Effector CD8-positive, alpha-beta T cell (primary cell): ENCODE measurements around the gene MAPK8.
"Not testable (repeated sequence)": the region's sequence is repeated elsewhere in the genome, so short reads cannot be mapped to it uniquely, and the experiment has no call there.

Source experiments
- DNase-seq: peaks from one replicate; lab custom pipeline; 2025; lab: John Stamatoyannopoulos, UW

MAPK8 gene

DNA sequence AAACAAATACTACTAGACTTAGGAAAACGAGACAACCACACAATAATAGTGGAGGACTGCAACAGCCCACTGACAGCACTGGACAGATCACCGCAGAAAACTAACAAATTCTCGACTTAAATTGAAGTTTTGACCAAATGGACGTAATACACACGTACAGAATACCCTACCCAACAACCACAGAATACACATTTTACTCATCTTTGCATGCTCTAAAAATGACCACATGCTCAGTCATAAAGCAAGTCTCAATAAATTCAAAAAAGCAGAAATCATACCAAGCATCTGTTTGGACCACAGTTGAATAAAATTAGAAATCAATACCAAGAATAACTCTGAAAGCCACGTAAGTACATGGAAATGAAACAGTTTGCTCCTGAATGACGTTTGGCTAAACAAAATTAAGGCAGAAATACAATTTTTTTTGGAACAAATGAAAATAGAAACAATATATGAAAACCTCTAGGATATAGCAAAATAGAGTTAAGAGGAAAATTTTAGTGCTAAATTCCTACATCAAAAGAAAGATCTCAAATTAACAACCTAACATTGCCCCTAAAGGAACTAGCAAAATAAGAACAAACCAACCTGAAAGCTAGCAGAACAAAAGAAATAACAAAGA is 30.6 kb downstream of the MAPK8 start:
- DNase-seq = no peak

DNA sequence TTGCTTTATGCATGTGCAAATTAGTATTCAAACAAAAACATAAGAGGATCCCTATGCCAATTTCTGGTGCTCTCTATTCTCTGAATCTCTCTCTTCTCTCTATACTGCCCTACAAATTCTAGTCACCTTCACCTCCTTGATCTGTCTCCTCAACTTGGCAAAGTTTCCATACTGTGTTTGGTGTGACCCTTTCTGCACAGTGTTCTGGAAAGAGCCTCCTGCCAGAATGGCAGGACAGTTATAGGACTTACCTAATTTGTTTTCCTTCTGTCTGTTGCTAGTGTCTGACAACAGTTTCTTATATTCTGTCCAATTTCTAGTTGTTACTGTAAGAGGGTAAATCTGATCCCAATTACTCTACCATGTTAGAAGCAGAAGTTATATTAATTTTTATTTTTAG is 34.3 kb downstream of the MAPK8 start:
- no peak for DNase-seq

DNA sequence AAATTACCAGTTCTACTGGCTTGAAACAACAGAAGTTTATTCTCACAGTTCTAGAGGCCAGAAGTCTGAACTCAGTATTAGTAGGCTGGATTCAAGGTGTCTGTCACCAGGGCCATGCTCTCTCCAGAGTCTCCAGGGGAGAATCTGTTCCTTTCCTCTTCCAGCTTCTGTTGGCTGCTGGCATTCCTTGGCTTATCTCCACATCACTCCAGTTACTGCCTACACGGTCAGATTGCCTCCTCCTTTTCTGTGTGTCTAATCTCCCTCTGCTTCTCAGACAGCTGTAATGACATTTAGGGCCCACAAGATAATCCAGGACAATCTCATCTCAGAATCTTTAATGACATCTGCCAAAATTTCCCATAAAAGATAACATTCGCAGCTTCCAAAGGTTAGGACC is 36.6 kb downstream of the MAPK8 start:
- DNase-seq = no peak

DNA sequence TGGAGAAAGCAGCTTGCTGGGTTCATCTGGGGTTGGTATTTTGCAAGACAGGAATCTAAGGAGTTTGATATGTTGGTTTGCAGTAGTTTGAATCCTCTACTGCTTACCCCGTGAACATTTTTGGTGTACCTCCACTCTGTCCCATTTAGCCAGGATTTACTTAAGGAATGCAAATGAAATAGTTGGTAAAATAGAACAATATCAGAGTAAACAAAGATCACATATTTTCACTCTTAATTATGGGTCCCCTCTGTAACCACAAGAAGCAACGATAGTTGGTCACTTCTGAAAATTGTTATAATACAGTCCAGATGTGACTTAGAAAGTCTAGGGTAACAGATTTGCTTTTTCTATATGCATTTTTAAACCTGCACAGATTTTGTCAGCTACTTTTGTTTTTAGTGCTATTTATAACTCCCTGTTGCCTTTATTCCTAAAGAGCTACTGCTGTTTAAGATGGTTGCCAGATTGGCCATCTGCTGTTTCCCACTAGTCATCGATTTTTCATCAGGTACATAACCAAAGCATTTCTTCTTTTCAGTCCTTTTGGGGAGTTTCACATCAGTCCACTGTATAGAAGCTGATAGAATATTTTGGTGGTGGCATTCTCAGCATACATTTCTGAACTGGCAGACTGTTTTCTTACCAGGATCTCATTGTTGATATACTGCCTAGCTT is 37.6 kb downstream of the MAPK8 start:
- no peak for DNase-seq

DNA sequence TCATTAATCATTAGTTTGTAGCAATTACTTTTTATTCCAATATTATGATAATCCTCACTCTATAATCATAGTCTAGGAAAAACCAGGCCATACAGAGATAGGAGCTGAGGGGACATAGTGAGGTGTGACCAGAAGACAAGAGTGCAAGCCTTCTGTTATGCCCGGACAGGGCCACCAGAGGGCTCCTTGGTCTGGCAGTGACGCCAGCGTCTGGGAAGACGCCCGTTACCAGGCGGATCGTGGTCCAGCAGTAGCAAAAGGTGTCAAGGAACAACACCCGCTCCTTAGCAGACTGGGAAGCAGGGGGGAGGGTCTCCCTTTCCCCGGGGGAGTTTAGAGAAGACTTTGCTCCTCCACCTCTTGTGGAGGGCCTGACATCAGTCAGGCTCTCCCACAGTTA is 39.8 kb downstream of the MAPK8 start:
- DNase-seq = not testable (repeated sequence)

DNA sequence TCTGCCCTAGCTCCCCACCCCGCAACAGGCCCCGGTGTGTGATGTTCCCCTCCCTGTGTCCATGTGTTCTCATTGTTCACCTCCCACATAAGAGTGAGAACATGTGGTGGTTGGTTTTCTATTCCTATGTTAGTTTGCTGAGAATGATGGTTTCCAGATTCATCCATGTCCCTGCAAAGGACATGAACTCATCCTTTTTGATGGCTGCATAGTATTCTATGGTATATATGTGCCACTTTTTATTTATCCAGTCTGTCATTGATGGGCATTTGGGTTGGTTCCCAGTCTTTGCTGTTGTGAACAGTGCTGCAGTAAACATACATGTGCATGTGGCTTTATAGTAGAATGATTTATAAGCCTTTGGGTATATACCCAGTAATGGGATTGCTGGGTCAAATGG is 41.1 kb downstream of the MAPK8 start:
- not testable (repeated sequence) for DNase-seq

DNA sequence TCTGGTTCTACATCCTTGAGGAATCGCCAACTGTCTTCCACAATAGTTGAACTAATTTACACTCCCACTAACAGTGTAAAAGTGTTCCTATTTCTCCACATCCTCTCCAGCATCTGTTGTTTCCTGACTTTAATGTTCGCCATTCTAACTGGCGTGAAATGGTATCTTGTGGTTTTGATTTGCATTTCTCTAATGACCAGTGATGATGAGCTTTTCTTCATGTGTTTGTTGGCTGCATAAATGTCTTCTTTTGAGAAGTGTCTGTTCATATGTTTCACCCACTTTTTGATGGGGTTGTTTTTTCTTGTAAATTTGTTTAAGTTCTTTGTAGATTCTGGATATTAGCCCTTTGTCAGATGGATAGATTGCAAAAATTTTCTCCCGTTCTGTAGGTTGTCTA is 41.5 kb downstream of the MAPK8 start:
- DNase-seq = not testable (repeated sequence)

DNA sequence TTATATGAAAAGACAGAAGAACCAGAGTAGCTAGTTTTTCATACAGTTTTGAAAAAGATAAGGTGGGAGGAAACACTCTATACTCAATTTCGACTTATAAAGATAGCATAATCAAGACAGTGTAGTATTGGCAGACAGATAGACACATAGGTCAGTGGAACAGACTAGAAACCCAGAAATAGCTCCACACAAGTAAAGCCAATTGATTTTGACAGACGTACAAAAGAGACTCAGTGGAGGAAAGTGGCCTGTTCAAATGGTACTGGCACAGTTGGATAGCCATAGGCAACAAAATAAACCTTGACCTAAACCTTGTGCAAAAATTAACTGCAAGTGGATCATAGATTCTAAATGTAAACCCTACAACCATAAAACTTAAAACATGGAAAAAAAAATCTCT is 46.8 kb downstream of the MAPK8 start:
- DNase-seq = no peak

DNA sequence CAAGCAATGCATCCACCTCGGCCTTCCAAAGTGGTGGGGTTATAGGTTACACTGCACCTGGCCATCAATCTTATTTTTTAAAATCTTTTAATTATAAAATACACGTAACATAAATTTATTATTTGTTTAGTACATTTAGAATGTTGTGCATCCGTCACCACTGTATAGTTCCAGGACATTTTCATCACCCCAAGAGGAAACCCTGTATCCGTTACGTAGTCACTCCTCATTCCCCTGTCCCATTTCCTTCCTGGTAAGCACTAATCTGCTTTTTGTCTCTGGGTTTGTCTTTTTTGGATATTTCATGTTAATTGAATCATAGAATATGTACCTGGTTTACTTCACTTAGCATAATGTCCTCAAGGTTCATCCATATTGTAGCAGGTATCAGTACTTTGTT is 51.2 kb downstream of the MAPK8 start:
- DNase-seq = no peak

DNA sequence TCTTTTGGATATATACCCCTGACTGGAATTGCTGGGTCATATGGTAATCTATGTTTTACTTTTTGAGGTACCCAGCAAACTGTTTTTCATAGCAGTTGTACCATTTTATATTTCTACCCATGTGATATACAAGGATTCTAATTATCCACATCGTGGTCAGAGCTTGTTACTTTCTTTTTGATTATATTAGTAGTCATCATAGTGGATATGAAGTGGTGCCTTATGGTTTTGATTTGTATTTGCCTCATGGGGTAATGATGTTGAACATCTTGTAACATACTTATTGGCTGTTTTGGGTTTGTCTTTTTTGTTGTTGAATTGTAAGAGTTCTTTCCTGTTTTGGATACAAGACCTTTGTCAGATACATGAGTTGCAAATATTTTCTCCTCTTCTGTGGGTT is 51.7 kb downstream of the MAPK8 start:
- DNase-seq = no peak

DNA sequence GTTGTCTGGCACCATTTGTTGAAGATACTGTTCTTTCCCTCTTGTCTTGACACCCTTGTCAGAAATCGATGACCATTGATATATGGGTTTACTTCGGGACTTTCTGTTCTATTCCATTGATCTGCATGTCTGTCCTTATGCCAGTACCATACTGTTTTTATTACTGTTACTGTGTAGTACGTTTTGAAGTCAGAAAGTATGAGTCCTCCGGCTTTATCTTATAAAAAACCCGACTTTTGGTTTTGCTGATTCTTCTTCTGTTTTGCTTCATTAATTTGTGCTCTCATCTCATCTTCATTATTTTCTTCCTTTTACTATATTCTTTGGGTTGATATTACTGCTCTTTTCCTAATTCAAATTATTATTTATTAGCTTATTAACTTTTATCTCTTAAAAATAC is 52.4 kb downstream of the MAPK8 start:
- no peak for DNase-seq

DNA sequence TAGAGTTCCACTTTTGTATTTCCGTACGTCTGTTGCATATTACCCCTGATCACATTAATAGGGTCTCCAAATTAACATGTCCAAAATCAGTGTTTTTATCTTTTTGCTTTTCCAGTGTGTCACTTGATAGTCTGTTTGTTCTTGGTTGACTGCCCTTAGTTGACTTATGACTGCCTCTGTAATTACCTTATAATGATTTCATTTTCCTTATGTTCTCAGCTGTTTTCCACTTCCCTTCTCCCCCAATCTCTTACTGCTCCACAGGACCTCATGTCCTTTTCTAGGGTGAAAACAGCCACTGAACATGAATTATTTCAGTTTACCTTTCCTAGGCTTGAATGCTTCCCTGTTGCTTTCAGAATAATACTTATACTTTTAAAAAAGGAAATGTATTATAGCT is 54.7 kb downstream of the MAPK8 start:
- DNase-seq = no peak

DNA sequence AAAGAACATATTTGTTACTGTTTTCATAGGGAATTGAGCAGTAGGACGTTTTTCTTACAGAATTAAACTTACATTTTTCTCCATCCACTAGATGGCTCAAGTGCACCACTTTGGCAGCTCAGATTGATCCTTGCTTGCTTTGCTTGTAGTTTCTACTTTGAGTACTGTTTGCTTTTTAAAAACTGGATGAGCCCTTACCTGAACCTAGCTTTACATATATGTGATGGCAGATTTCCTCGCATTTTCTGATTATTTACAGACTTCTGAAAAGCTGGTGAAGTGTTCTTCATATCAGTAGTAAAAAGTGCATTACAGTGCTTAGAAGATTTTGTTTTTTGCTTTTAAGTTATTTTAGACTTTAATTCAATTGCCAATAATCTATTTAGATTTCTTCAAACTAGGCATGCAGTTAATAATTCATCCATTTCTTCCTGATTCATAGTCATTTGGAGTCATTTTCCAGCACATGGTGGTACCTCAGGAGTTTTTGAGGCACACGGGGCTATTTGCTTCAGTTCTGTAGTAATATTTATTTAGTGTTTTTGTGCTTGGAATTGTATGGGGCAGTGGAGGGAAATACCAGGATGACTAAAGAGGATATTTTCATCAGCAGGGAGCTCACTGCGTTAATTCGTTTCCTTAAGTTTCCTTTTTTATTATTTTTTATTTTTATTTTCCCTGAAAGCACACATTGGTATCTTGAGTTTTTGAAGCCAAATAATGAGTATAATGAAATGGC is 57.3 kb downstream of the MAPK8 start:
- no peak for DNase-seq

DNA sequence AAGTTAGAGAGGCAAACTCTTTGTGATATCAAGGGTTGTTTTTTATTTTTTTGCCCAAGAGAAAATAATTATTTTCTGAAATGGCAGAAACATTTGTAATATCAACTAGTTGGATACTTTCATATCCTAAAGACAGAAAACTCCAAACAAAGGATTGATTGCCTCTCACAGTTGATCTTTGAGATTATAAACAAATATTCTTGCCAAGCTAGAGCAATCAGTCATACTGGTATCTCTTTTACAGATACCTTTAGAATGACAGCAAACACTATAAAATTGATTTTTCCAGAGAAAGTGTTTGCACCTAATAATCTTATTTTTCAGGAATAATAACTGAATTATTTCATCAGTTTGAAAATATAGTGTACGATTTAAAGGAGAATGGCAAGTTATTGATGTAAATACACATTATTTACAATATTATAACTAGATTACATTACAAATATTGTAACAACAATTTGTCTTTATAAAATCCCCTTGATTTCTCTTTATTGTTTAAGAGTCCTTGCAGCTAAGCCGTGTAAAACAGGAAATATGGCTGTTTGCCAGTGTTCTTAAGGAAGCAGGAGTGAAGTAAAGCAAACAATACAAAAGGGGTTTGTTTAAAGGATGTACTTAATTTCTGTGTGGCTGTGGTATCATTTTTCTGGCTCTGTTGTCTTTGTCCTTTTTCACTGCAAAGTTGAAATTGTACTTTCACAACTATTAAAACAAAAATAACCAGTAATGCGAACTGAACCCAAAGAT is 58.4 kb downstream of the MAPK8 start:
- no peak for DNase-seq

DNA sequence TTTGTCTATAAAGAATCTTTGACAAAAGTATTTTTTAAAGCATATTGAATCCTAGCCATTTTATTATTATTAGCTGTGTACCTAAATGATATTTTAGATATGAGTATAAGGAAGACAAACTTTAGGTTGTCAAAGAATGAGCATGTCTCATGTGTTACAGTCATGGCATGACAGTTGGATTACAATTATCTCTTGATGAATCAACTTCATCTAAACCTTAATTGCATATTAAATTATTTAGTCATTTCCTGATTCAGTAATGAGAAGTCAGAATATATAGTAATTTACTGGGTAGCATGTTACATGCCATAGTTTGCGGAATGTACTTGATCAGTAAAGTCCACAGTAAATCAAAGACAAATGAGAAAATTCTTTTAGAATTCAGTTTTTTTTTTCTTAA is 59.2 kb downstream of the MAPK8 start:
- no peak for DNase-seq

DNA sequence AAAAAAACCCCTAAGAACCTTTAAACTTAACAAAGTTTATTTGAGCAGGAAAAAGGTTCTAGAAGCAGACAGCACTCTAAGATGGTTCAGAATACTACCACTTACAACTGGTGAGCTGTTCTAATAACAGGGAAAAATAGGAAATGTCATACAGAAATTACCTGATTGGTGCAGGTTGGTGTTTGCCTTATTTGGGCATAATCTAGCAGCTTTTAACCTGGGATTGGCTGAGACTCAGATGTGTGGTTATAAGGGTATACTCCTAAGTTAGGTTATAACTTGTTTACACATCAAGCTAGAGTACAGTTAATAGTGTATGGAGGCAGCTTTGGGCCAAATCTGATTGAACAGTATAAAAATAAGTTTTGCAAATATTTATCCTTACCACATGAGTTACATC is 59.8 kb downstream of the MAPK8 start:
- no peak for DNase-seq

DNA sequence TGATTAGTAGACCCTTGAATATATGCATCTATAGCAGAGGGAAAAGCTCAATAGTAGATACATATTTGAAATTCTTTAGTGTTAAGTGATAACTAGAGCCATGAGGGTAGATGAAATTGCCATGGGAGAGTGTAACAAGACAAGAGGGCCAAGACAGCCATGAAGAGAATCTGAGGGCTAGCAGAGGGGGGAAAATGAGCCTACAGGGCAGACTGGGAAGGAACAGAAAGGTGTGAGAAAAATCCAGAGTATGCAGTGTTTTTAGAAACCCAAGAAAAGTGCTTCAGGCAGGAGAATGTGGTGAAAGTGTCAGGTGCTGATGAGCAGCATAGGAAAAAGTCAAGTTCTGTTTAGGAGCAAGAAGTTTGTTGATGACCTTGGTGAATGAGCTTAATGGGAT is 63.0 kb downstream of the MAPK8 start:
- DNase-seq = no peak

DNA sequence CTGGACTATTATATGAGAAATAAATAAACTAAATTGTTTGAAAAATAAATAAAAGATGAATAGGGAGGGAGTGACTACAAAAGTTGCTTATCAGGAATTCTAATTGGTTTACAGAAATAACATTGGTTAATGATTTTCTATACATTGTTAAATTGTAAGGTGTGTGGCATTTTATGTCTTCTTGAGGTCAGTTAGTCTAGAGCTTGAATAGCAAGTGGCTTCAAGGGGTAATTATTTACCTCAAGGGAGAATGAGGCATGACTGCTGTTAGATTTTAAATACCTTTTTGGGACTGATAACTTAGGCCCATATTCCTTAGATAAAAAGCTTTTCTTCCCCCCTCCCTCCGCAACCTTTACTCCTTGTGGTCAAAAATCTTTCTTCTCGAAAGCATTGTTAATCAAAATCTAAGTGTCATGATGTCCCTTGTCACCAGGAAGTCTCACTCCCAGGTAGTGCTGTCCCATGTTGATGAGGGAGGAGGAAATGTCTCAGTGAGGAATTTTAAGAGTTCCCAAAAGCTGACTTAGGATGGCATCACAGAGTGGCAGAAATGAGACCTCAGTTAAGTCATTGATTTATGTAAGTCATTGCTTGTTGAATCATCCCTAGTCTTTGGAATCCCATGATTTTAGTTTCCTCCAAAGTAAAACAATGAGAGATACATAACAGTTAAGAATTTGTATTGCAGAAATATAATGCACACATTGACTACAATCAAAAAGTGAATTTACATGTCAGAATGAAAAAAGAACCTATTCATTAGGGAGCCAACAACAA is 71.5 kb downstream of the MAPK8 start:
- DNase-seq = no peak

DNA sequence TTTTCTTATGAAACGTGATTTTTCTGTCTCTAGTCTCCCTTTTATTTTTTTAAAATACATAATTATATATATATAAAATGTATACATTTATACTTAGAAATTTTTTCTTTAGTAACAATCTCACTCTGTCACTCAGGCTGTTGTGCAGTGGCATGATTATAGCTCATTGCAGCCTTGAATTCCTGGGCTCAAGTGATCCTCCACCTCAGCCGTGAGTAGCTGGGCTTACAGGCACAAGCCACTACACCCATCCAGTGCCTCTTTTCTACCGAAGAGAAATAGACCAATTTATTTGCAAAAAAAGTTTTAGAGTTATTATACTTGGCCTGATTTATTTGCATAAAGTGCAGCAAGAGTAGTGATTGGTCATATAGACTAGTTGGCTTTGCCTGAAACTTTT is 72.2 kb downstream of the MAPK8 start:
- no peak for DNase-seq

DNA sequence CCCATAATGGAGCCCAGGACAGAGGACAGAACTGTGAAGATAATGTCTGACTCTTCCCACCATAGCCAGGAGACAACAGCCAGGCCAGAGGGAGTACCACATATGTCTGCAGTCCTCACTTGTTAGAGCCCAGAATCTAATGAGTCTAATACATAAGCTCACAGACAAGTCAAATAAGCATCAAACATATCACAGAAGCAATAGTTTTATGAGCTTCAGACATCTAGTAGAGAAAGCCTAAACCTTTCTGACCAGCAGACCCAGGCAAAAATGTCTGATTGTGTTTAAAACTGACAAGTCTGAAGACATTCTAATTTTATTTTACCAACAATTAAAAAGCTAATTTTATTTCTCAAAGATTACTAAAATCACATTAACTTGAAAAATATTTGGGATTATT is 75.5 kb downstream of the MAPK8 start:
- DNase-seq = no peak

DNA sequence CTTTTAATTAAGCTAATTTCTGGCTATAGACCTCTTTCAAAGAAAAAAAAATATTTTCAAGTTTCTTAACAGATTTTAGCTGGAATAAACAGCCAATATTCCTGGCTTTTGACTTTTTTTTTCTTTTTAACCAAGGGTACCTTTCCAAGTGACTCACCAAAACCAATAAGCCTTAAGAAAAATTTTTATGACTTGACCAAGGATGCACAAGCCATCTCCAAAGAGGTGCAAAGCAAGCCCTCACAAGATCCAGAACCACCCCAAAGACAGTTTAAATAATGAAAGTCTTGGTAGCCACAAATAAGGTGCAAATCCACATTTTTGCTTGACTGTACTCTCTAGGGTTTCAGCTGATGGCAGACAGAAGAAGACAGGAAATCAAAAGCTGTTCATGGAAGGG is 76.5 kb downstream of the MAPK8 start:
- no peak for DNase-seq

DNA sequence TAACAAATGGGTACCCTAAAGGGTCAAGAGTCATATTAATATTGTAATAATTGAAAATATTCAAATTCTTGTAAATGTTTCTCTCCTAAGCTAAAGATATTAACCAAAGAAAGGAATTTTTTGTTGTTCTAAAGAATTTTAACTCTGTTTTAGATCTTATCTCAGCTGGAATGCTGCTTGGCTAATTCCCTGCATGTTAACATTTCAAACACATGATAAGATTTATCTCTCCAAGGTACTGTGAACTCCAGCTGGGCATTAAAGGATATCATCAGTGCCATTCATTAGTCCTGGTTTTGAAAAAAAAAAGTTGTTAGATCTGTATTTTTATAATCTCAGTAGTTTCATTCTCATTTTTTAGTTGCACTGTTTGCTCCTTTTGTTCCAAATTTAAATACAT is 76.9 kb downstream of the MAPK8 start:
- DNase-seq = no peak
